ENCODE results near the gene CDK6. TPM values are rescaled to one million over a fixed set of nuclear protein-coding genes. Genes with fewer than 3 reads are reported as not detected.

Gene CDK6
- total and polyA plus RNA-seq, 10 donors, result 0.91 to 37.8 (median 25.5) TPM

- H3K27me3 ChIP-seq (replicated peaks in 1 of 7), result no peaks in the 10 kb centered on the region
- no peaks in the 10 kb centered on the region for H3K36me3 ChIP-seq
- peaks cover 7 to 56% (median 39%) of the 10 kb centered on the region in 6 donors for H3K4me1 ChIP-seq
- intact Hi-C loops (cut with DNase I; ENCODE audit: low total_unique reads), result no loop called here
- no peak for DNase-seq
- TF ChIP-seq POLR2A (IDR thresholded peaks at IDR 0.05) (no peak), CTCF (IDR thresholded peaks at IDR 0.05 in 8 of 11, conservative IDR thresholded peaks at IDR 0.05 in 3 of 11) (no peak), POLR2AphosphoS5 (IDR thresholded peaks at IDR 0.05) (no peak)
- H3K4me3 ChIP-seq, result no peak overlapping the region
- H3K27ac ChIP-seq, result peak overlapping the region in 4 of 8 donors; percentile 57 to 79 (median 75)
- H3K9me3 ChIP-seq, result peaks cover 0 to 8% (median 5%) of the 10 kb centered on the region in 8 donors
- 10 to 36% (median 22%) methylated on average over 1 of the region's 1 CpG for WGBS, 5 donors
Observed at GRCh38 chr7:92634205-92634604, 202.2 kb downstream of the CDK6 start.

GRCh38 chr7:92633211-92633906, 203.0 kb downstream of the CDK6 start:
- no peak for TF ChIP-seq POLR2AphosphoS5 (IDR thresholded peaks at IDR 0.05)
- Histone ChIP-seq H3K27ac (peak overlapping the region in 7 of 8 donors; percentile 7 to 79 (median 57)), H3K4me1 (peaks cover 7 to 52% (median 39%) of the 10 kb centered on the region in 6 donors), H3K4me3 (no peak overlapping the region), H3K27me3 (replicated peaks in 1 of 7) (no peaks in the 10 kb centered on the region), H3K36me3 (peaks cover 0 to 5% (median 0%) of the 10 kb centered on the region in 6 donors), H3K9me3 (peaks cover 0 to 8% (median 5%) of the 10 kb centered on the region in 8 donors)
- no peak for DNase-seq
- WGBS, 5 donors, result 0 to 6% (median 2%) methylated on average over 2 of the region's 2 CpGs
- intact Hi-C loops (cut with DNase I; ENCODE audit: low total_unique reads), result no loop called here

GRCh38 chr7:92632791-92633190, 203.6 kb downstream of the CDK6 start:
- Histone ChIP-seq H3K36me3 (peaks cover 0 to 8% (median 0%) of the 10 kb centered on the region in 6 donors), H3K27me3 (replicated peaks in 1 of 7) (no peaks in the 10 kb centered on the region), H3K9me3 (peaks cover 0 to 8% (median 5%) of the 10 kb centered on the region in 8 donors), H3K27ac (peak overlapping the region in 7 of 8 donors; percentile 7 to 79 (median 57)), H3K4me1 (peaks cover 7 to 52% (median 39%) of the 10 kb centered on the region in 6 donors), H3K4me3 (no peak overlapping the region)
- intact Hi-C loops (cut with DNase I; ENCODE audit: low total_unique reads), result no loop called here
- 93 to 98% (median 96%) methylated on average over 1 of the region's 1 CpG for WGBS, 5 donors
- DNase-seq, result no peak
- TF ChIP-seq POLR2AphosphoS5 (IDR thresholded peaks at IDR 0.05) (no peak), CTCF (IDR thresholded peaks at IDR 0.05 in 8 of 11, conservative IDR thresholded peaks at IDR 0.05 in 3 of 11) (no peak), POLR2A (IDR thresholded peaks at IDR 0.05) (no peak)

- DNase-seq, result no peak
- peaks cover 0 to 8% (median 0%) of the 10 kb centered on the region in 6 donors for H3K36me3 ChIP-seq
- peaks cover 7 to 53% (median 39%) of the 10 kb centered on the region in 6 donors for H3K4me1 ChIP-seq
- H3K27ac ChIP-seq, result peak overlapping the region in 2 of 8 donors; percentile 73 to 79
- no peaks in the 10 kb centered on the region for H3K27me3 ChIP-seq (replicated peaks in 1 of 7)
- TF ChIP-seq POLR2A (IDR thresholded peaks at IDR 0.05) (no peak), CTCF (IDR thresholded peaks at IDR 0.05 in 8 of 11, conservative IDR thresholded peaks at IDR 0.05 in 3 of 11) (no peak), POLR2AphosphoS5 (IDR thresholded peaks at IDR 0.05) (no peak)
- 71 to 83% (median 75%) methylated on average over 2 of the region's 2 CpGs for WGBS, 5 donors
- H3K4me3 ChIP-seq, result no peak overlapping the region
- intact Hi-C loops (cut with DNase I; ENCODE audit: low total_unique reads), result no loop called here
- peaks cover 0 to 8% (median 5%) of the 10 kb centered on the region in 8 donors for H3K9me3 ChIP-seq
Observed at GRCh38 chr7:92631850-92632487, 204.4 kb downstream of the CDK6 start.

Measured in spleen (tissue), 11 donors.